ENCODE data around the gene DLG4. TPM values are rescaled to one million over a fixed set of nuclear protein-coding genes. Genes with fewer than 3 reads are reported as not detected.

DLG4 gene
- total RNA-seq, 2 donors from 2014 or later = 35.1 to 68.5 TPM

- no peak for TF ChIP-seq CTCF (conservative IDR thresholded peaks at IDR 0.05)
- Histone ChIP-seq H3K27ac (ENCODE audit: low read depth, low read length) (no peak overlapping the region), H3K9me3 (ENCODE audit: control insufficient read depth, low read length) (no peaks in the 10 kb centered on the region), H3K4me1 (ENCODE audit: control insufficient read depth, insufficient read depth, low read length) (peaks cover 19% of the 10 kb centered on the region), H3K27me3 (ENCODE audit: control insufficient read depth, insufficient read depth, low read length, poor library complexity, severe bottlenecking) (no peaks in the 10 kb centered on the region), H3K9ac (ENCODE audit: extremely low read depth, low read length, poor library complexity, severe bottlenecking) (no peak overlapping the region), H3K36me3 (ENCODE audit: control insufficient read depth, insufficient read depth, low read length) (peaks cover 51% of the 10 kb centered on the region), H3K4me3 (ENCODE audit: low read length) (no peak overlapping the region)
- whole genome bisulfite sequencing, 2 experiments (ENCODE audit: insufficient coverage in 1 of 2, insufficient read length in 1 of 2) = 93 to 95% methylated on average over 12 to 15 of the region's 15 CpGs
- Mint-ChIP-seq H3K36me3 (ENCODE audit: low read depth) (peaks cover 51% of the 10 kb centered on the region), H3K27ac (no peak overlapping the region), H3K27me3 (ENCODE audit: insufficient read depth) (no peaks in the 10 kb centered on the region), H3K4me1 (peaks cover 28% of the 10 kb centered on the region), H3K9me3 (no peaks in the 10 kb centered on the region), H3K4me3 (no peak overlapping the region)
- DNase-seq = no peak
Measured at GRCh38 chr17:7222093-7222971, 2.7 kb upstream of the DLG4 start.

- Histone ChIP-seq H3K27me3 (ENCODE audit: control insufficient read depth, insufficient read depth, low read length, poor library complexity, severe bottlenecking) (no peaks in the 10 kb centered on the region), H3K9me3 (ENCODE audit: control insufficient read depth, low read length) (no peaks in the 10 kb centered on the region), H3K4me1 (ENCODE audit: control insufficient read depth, insufficient read depth, low read length) (peaks cover 19% of the 10 kb centered on the region), H3K4me3 (ENCODE audit: low read length) (peak overlapping the region; percentile 87), H3K27ac (ENCODE audit: low read depth, low read length) (no peak overlapping the region), H3K9ac (ENCODE audit: extremely low read depth, low read length, poor library complexity, severe bottlenecking) (no peak overlapping the region), H3K36me3 (ENCODE audit: control insufficient read depth, insufficient read depth, low read length) (peaks cover 45% of the 10 kb centered on the region)
- no peaks in the 10 kb centered on the region for H3K27me3 Mint-ChIP-seq (ENCODE audit: insufficient read depth)
- H3K27ac Mint-ChIP-seq = peak overlapping the region; percentile 96
- WGBS, 2 experiments (ENCODE audit: insufficient coverage in 1 of 2, insufficient read length in 1 of 2) = 71 to 93% methylated on average over 1 to 10 of the region's 10 CpGs
- TF ChIP-seq CTCF (conservative IDR thresholded peaks at IDR 0.05) = no peak
- H3K4me3 Mint-ChIP-seq = no peak overlapping the region
- H3K36me3 Mint-ChIP-seq (ENCODE audit: low read depth) = peaks cover 44% of the 10 kb centered on the region
- peaks cover 29% of the 10 kb centered on the region for H3K4me1 Mint-ChIP-seq
- no peak for DNase-seq
- H3K9me3 Mint-ChIP-seq = no peaks in the 10 kb centered on the region
Measured at GRCh38 chr17:7221278-7222092, 1.8 kb upstream of the DLG4 start.

GRCh38 chr17:7220593-7221277 is 1.1 kb upstream of the DLG4 start:
- H3K36me3 Mint-ChIP-seq (ENCODE audit: low read depth) = peaks cover 40% of the 10 kb centered on the region
- H3K9ac ChIP-seq (ENCODE audit: extremely low read depth, low read length, poor library complexity, severe bottlenecking) = peak overlapping the region; percentile 85
- no peaks in the 10 kb centered on the region for H3K9me3 Mint-ChIP-seq
- H3K36me3 ChIP-seq (ENCODE audit: control insufficient read depth, insufficient read depth, low read length) = peaks cover 42% of the 10 kb centered on the region
- 61 to 71% methylated on average over 8 to 11 of the region's 11 CpGs for WGBS, 2 experiments (ENCODE audit: insufficient coverage in 1 of 2, insufficient read length in 1 of 2)
- no peaks in the 10 kb centered on the region for H3K9me3 ChIP-seq (ENCODE audit: control insufficient read depth, low read length)
- peak overlapping the region; percentile 87 for H3K4me3 ChIP-seq (ENCODE audit: low read length)
- DNase-seq = peak; percentile 93
- no peak overlapping the region for H3K27ac ChIP-seq (ENCODE audit: low read depth, low read length)
- no peaks in the 10 kb centered on the region for H3K27me3 ChIP-seq (ENCODE audit: control insufficient read depth, insufficient read depth, low read length, poor library complexity, severe bottlenecking)
- H3K27ac Mint-ChIP-seq = peak overlapping the region; percentile 96
- peak overlapping the region; percentile 86 for H3K4me3 Mint-ChIP-seq
- H3K4me1 Mint-ChIP-seq = peaks cover 37% of the 10 kb centered on the region
- H3K27me3 Mint-ChIP-seq (ENCODE audit: insufficient read depth) = no peaks in the 10 kb centered on the region
- peaks cover 19% of the 10 kb centered on the region for H3K4me1 ChIP-seq (ENCODE audit: control insufficient read depth, insufficient read depth, low read length)
- TF ChIP-seq CTCF (conservative IDR thresholded peaks at IDR 0.05) = peak; percentile 71

All from endodermal cell (in vitro differentiated cells).